ENCODE data around the gene FAM118B.
"Not testable (repeated sequence)": the region's sequence is repeated elsewhere in the genome, so short reads cannot be mapped to it uniquely, and the experiment has no call there.

The FAM118B gene

GRCh38 chr11:126233391-126233790 is 21.8 kb downstream of the FAM118B start:
- Histone ChIP-seq H3K9ac (ENCODE audit: low read length in 5 of 5) (no peak overlapping the region), H3K4me1 (ENCODE audit: control insufficient read depth in 5 of 5, insufficient read depth in 5 of 5, low read length in 5 of 5) (peaks cover 0 to 8% (median 0%) of the 10 kb centered on the region in 5 donors), H3K27ac (ENCODE audit: low read depth, low read length) (no peak overlapping the region), H3K4me3 (ENCODE audit: low read depth in 1 of 5, low read length in 5 of 5) (no peak overlapping the region), H3K9me3 (ENCODE audit: control insufficient read depth in 5 of 5, low read length in 5 of 5) (no peaks in the 10 kb centered on the region), H3K27me3 (ENCODE audit: control insufficient read depth in 5 of 5, insufficient read depth in 4 of 5, low read length in 5 of 5) (no peaks in the 10 kb centered on the region), H3K36me3 (ENCODE audit: control insufficient read depth in 5 of 5, insufficient read depth in 5 of 5, low read length in 5 of 5) (peaks cover 8 to 18% (median 10%) of the 10 kb centered on the region in 5 donors)

- Histone ChIP-seq H3K9ac (ENCODE audit: low read length in 5 of 5) (no peak overlapping the region), H3K27ac (ENCODE audit: low read depth, low read length) (no peak overlapping the region)
Observed at GRCh38 chr11:126246636-126247035, 35.1 kb downstream of the FAM118B start.

DNA sequence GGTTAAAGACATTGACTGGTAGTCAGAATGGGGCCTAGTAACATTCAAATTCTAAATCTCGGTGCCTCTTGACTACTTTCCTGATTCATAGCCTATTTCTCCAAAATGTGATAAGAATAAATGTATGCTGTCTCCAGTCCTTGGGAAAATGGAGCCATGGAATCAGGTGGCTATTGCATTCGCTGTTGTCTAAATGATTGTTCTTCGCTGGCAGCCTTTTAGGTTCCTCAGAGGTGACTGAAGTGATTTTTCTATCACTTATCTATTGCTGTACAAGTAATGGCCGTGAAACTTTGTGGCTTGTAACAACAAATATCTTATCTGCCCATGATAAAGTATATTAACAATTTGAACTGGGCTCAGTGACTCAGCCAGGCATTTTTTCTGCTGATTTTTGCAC is 41.7 kb downstream of the FAM118B start:
- peaks cover 25 to 57% (median 34%) of the 10 kb centered on the region in 5 donors for H3K36me3 ChIP-seq (ENCODE audit: control insufficient read depth in 5 of 5, insufficient read depth in 5 of 5, low read length in 5 of 5)

More at GRCh38 chr11:126246636-126247035, 35.1 kb downstream of the FAM118B start:
- Histone ChIP-seq H3K9me3 (ENCODE audit: control insufficient read depth in 5 of 5, low read length in 5 of 5) (no peaks in the 10 kb centered on the region), H3K4me1 (ENCODE audit: control insufficient read depth in 5 of 5, insufficient read depth in 5 of 5, low read length in 5 of 5) (peaks cover 0 to 4% (median 0%) of the 10 kb centered on the region in 5 donors), H3K27me3 (ENCODE audit: control insufficient read depth in 5 of 5, insufficient read depth in 4 of 5, low read length in 5 of 5) (no peaks in the 10 kb centered on the region), H3K4me3 (ENCODE audit: low read depth in 1 of 5, low read length in 5 of 5) (no peak overlapping the region), H3K36me3 (ENCODE audit: control insufficient read depth in 5 of 5, insufficient read depth in 5 of 5, low read length in 5 of 5) (peaks cover 17 to 28% (median 23%) of the 10 kb centered on the region in 5 donors)

GRCh38 chr11:126254819-126255218 is 43.2 kb downstream of the FAM118B start:
- Histone ChIP-seq H3K4me1 (ENCODE audit: control insufficient read depth in 5 of 5, insufficient read depth in 5 of 5, low read length in 5 of 5) (no peaks in the 10 kb centered on the region), H3K27me3 (ENCODE audit: control insufficient read depth in 5 of 5, insufficient read depth in 4 of 5, low read length in 5 of 5) (no peaks in the 10 kb centered on the region), H3K9me3 (ENCODE audit: control insufficient read depth in 5 of 5, low read length in 5 of 5) (no peaks in the 10 kb centered on the region), H3K27ac (ENCODE audit: low read depth, low read length) (no peak overlapping the region), H3K4me3 (ENCODE audit: low read depth in 1 of 5, low read length in 5 of 5) (no peak overlapping the region), H3K36me3 (ENCODE audit: control insufficient read depth in 5 of 5, insufficient read depth in 5 of 5, low read length in 5 of 5) (peaks cover 24 to 51% (median 31%) of the 10 kb centered on the region in 5 donors), H3K9ac (ENCODE audit: low read length in 5 of 5) (no peak overlapping the region)

More for the DNA sequence above, 41.7 kb downstream of the FAM118B start:
- Histone ChIP-seq H3K9me3 (ENCODE audit: control insufficient read depth in 5 of 5, low read length in 5 of 5) (no peaks in the 10 kb centered on the region), H3K9ac (ENCODE audit: low read length in 5 of 5) (no peak overlapping the region), H3K4me3 (ENCODE audit: low read depth in 1 of 5, low read length in 5 of 5) (no peak overlapping the region), H3K27ac (ENCODE audit: low read depth, low read length) (no peak overlapping the region), H3K27me3 (ENCODE audit: control insufficient read depth in 5 of 5, insufficient read depth in 4 of 5, low read length in 5 of 5) (no peaks in the 10 kb centered on the region), H3K4me1 (ENCODE audit: control insufficient read depth in 5 of 5, insufficient read depth in 5 of 5, low read length in 5 of 5) (no peaks in the 10 kb centered on the region)

DNA sequence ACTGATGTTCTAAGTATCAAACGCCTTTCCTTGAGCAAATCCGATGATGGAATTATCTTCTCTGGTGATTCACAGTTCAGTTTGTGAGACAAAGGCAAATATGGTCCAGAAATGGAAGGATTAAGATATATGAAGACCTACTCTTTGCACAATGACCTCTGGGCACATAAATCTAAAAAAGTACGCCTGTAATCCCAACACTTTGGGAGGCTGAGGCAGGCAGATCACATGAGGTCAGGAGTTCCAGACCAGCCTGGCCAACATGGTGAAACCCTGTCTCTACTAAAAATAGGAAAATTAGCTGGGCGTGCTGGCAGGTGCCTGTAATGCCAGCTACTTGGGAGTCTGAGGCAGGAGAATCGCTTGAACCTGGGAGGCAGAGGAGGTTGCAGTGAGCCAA is 43.9 kb downstream of the FAM118B start:
- H3K9ac ChIP-seq (ENCODE audit: low read length in 5 of 5); H3K27ac ChIP-seq (ENCODE audit: low read depth, low read length); H3K4me3 ChIP-seq (ENCODE audit: low read depth in 1 of 5, low read length in 5 of 5); H3K27me3 ChIP-seq (ENCODE audit: control insufficient read depth in 5 of 5, insufficient read depth in 4 of 5, low read length in 5 of 5); H3K4me1 ChIP-seq (ENCODE audit: control insufficient read depth in 5 of 5, insufficient read depth in 5 of 5, low read length in 5 of 5); H3K9me3 ChIP-seq (ENCODE audit: control insufficient read depth in 5 of 5, low read length in 5 of 5): not testable (repeated sequence)
- peaks cover 24 to 51% (median 31%) of the 10 kb centered on the region in 5 donors for H3K36me3 ChIP-seq (ENCODE audit: control insufficient read depth in 5 of 5, insufficient read depth in 5 of 5, low read length in 5 of 5)

GRCh38 chr11:126256216-126256615 is 44.6 kb downstream of the FAM118B start:
- Histone ChIP-seq H3K4me3 (ENCODE audit: low read depth in 1 of 5, low read length in 5 of 5) (no peak overlapping the region), H3K4me1 (ENCODE audit: control insufficient read depth in 5 of 5, insufficient read depth in 5 of 5, low read length in 5 of 5) (peaks cover 0 to 3% (median 0%) of the 10 kb centered on the region in 5 donors), H3K9me3 (ENCODE audit: control insufficient read depth in 5 of 5, low read length in 5 of 5) (no peaks in the 10 kb centered on the region), H3K9ac (ENCODE audit: low read length in 5 of 5) (no peak overlapping the region), H3K27me3 (ENCODE audit: control insufficient read depth in 5 of 5, insufficient read depth in 4 of 5, low read length in 5 of 5) (no peaks in the 10 kb centered on the region), H3K36me3 (ENCODE audit: control insufficient read depth in 5 of 5, insufficient read depth in 5 of 5, low read length in 5 of 5) (peaks cover 25 to 53% (median 28%) of the 10 kb centered on the region in 5 donors), H3K27ac (ENCODE audit: low read depth, low read length) (no peak overlapping the region)

DNA sequence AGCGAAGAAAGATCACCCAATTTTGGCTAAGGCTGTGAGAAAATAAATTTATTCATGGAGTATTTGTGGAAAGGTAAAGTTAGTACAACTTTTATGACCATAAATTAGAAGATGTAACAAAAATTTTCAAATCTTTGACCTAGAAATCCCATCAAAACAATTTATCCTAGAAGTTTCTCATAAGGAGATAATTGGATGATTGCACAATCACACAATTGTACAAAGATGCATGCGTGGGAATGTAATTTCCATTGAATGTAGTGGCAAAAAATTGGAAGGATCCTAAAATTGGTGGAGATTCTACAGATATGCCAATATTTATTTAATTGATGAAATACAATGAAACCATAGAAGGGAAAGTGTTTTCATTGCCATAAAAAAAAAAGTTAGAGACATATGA is 45.6 kb downstream of the FAM118B start:
- Histone ChIP-seq H3K27ac (ENCODE audit: low read depth, low read length) (no peak overlapping the region), H3K9me3 (ENCODE audit: control insufficient read depth in 5 of 5, low read length in 5 of 5) (no peaks in the 10 kb centered on the region), H3K4me1 (ENCODE audit: control insufficient read depth in 5 of 5, insufficient read depth in 5 of 5, low read length in 5 of 5) (peaks cover 0 to 3% (median 0%) of the 10 kb centered on the region in 5 donors), H3K36me3 (ENCODE audit: control insufficient read depth in 5 of 5, insufficient read depth in 5 of 5, low read length in 5 of 5) (peaks cover 26 to 51% (median 35%) of the 10 kb centered on the region in 5 donors), H3K9ac (ENCODE audit: low read length in 5 of 5) (no peak overlapping the region), H3K4me3 (ENCODE audit: low read depth in 1 of 5, low read length in 5 of 5) (no peak overlapping the region), H3K27me3 (ENCODE audit: control insufficient read depth in 5 of 5, insufficient read depth in 4 of 5, low read length in 5 of 5) (no peaks in the 10 kb centered on the region)

- Histone ChIP-seq H3K27ac (ENCODE audit: low read depth, low read length) (no peak overlapping the region), H3K27me3 (ENCODE audit: control insufficient read depth in 5 of 5, insufficient read depth in 4 of 5, low read length in 5 of 5) (no peaks in the 10 kb centered on the region), H3K36me3 (ENCODE audit: control insufficient read depth in 5 of 5, insufficient read depth in 5 of 5, low read length in 5 of 5) (peaks cover 26 to 53% (median 41%) of the 10 kb centered on the region in 5 donors)
Observed at GRCh38 chr11:126257764-126258163, 46.2 kb downstream of the FAM118B start.

DNA sequence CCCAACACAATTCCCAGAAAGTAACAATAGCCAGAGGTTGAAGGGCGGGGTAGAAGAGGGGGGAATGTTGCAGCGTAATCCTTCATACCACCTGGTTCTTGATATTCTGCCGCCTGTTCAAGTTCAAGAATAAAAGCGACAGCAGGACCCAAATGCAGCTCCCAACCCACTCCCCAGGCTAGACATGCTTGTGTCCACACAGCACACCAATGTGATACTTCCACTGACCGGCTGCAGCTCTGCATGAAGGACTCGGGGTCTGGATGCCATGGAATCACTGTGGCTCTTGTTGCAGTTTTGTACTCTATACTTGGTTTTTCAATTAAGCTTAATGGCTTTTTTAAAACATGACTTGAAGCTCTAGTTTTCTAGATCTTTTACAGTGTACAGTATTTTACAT is 50.6 kb downstream of the FAM118B start:
- no peak overlapping the region for H3K4me3 ChIP-seq (ENCODE audit: low read depth in 1 of 5, low read length in 5 of 5)
- H3K36me3 ChIP-seq (ENCODE audit: control insufficient read depth in 5 of 5, insufficient read depth in 5 of 5, low read length in 5 of 5), result peaks cover 18 to 70% (median 65%) of the 10 kb centered on the region in 5 donors
- H3K27ac ChIP-seq (ENCODE audit: low read depth, low read length), result no peak overlapping the region
- no peaks in the 10 kb centered on the region for H3K9me3 ChIP-seq (ENCODE audit: control insufficient read depth in 5 of 5, low read length in 5 of 5)
- no peak overlapping the region for H3K9ac ChIP-seq (ENCODE audit: low read length in 5 of 5)
- H3K27me3 ChIP-seq (ENCODE audit: control insufficient read depth in 5 of 5, insufficient read depth in 4 of 5, low read length in 5 of 5), result no peaks in the 10 kb centered on the region
- peaks cover 0 to 3% (median 0%) of the 10 kb centered on the region in 5 donors for H3K4me1 ChIP-seq (ENCODE audit: control insufficient read depth in 5 of 5, insufficient read depth in 5 of 5, low read length in 5 of 5)

More at GRCh38 chr11:126257764-126258163, 46.2 kb downstream of the FAM118B start:
- no peaks in the 10 kb centered on the region for H3K9me3 ChIP-seq (ENCODE audit: control insufficient read depth in 5 of 5, low read length in 5 of 5)
- no peak overlapping the region for H3K9ac ChIP-seq (ENCODE audit: low read length in 5 of 5)
- peaks cover 0 to 3% (median 0%) of the 10 kb centered on the region in 5 donors for H3K4me1 ChIP-seq (ENCODE audit: control insufficient read depth in 5 of 5, insufficient read depth in 5 of 5, low read length in 5 of 5)
- no peak overlapping the region for H3K4me3 ChIP-seq (ENCODE audit: low read depth in 1 of 5, low read length in 5 of 5)

DNA sequence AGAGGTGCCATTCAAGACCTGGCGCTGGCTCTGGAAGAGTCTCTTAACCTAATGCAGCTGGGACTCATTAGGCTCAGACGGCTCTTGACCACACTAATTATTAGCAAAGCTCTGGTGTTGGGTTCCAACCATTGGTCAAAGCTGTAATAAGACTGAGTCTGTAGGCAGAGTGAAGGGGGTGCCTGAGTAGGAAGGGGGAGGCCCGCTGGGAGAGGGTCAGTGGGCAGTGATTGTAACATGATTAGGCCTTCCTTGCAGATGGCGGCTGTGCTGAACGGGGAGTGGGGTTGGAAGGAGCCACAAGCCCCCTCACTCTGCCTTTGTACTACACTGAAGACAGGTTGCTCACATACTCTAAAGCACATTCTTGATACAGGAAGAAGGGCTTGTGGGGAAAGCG is 51.9 kb downstream of the FAM118B start:
- H3K36me3 ChIP-seq (ENCODE audit: control insufficient read depth in 5 of 5, insufficient read depth in 5 of 5, low read length in 5 of 5), result peaks cover 13 to 67% (median 60%) of the 10 kb centered on the region in 5 donors
- no peak overlapping the region for H3K9ac ChIP-seq (ENCODE audit: low read length in 5 of 5)
- no peaks in the 10 kb centered on the region for H3K27me3 ChIP-seq (ENCODE audit: control insufficient read depth in 5 of 5, insufficient read depth in 4 of 5, low read length in 5 of 5)
- no peaks in the 10 kb centered on the region for H3K9me3 ChIP-seq (ENCODE audit: control insufficient read depth in 5 of 5, low read length in 5 of 5)
- no peak overlapping the region for H3K27ac ChIP-seq (ENCODE audit: low read depth, low read length)
- no peak overlapping the region for H3K4me3 ChIP-seq (ENCODE audit: low read depth in 1 of 5, low read length in 5 of 5)
- peaks cover 5 to 13% (median 9%) of the 10 kb centered on the region in 5 donors for H3K4me1 ChIP-seq (ENCODE audit: control insufficient read depth in 5 of 5, insufficient read depth in 5 of 5, low read length in 5 of 5)

Measured in subcutaneous abdominal adipose tissue (tissue), 5 donors.